ENCODE data around the gene CDS1.

DNA sequence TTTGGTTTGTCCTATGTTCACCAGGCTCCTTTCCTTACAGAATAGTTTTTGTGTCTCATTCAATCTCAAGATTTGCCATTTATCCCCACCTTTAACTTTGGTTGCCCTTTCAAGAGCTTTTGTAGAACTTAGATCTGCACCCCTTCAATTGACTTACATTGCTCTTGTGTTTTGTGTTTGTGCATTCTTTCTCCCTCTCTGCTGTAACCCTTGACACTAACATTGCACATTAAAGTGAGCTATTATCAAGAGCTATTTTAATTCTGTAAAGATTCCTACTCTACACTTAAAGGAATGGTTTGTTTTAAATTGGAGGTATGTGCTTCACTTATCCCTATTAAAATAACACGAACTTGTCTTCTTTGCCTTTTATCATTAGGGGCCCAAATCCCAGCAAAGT lies 65.3 kb downstream of the CDS1 start:
- TF ChIP-seq, protein P1, sequence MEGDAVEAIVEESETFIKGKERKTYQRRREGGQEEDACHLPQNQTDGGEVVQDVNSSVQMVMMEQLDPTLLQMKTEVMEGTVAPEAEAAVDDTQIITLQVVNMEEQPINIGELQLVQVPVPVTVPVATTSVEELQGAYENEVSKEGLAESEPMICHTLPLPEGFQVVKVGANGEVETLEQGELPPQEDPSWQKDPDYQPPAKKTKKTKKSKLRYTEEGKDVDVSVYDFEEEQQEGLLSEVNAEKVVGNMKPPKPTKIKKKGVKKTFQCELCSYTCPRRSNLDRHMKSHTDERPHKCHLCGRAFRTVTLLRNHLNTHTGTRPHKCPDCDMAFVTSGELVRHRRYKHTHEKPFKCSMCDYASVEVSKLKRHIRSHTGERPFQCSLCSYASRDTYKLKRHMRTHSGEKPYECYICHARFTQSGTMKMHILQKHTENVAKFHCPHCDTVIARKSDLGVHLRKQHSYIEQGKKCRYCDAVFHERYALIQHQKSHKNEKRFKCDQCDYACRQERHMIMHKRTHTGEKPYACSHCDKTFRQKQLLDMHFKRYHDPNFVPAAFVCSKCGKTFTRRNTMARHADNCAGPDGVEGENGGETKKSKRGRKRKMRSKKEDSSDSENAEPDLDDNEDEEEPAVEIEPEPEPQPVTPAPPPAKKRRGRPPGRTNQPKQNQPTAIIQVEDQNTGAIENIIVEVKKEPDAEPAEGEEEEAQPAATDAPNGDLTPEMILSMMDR (IDR thresholded peaks at IDR 0.05; ENCODE audit: low read length), result no peak
- TF ChIP-seq EZH2 (optimal IDR thresholded peaks at IDR 0.05; ENCODE audit: low read depth, low read length), result no peak
